ENCODE results near the gene CLEC2D. TPM values are rescaled to one million over a fixed set of nuclear protein-coding genes. Genes with fewer than 3 reads are reported as not detected.
A peak's percentile ranks its signal among the peaks of the same experiment; 100 is the strongest.
"Not testable (repeated sequence)": the region's sequence is repeated elsewhere in the genome, so short reads cannot be mapped to it uniquely, and the experiment has no call there.

Gene CLEC2D
- total and polyA plus RNA-seq, 10 donors: 20.8 to 131 (median 79.9) TPM

DNA sequence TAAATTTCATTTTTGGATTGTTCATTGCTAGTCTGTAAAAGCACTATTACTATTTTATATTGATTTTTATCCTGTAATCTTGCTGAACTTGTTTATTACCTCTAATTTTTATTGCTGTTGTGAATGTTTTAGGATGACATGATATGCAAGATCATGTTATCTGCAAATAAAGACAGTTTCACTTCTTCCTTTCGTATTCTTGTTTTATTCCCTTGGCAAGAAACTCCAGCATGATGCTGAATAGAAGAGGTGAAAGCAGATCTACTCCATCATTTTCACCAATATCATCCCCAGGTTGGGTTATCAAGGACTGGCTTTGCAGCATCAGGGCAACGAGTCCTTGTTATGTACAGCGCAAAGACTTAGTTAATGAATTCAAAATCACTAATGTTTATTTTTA lies 66.1 kb downstream of the CLEC2D start:
- TF ChIP-seq, protein P1, sequence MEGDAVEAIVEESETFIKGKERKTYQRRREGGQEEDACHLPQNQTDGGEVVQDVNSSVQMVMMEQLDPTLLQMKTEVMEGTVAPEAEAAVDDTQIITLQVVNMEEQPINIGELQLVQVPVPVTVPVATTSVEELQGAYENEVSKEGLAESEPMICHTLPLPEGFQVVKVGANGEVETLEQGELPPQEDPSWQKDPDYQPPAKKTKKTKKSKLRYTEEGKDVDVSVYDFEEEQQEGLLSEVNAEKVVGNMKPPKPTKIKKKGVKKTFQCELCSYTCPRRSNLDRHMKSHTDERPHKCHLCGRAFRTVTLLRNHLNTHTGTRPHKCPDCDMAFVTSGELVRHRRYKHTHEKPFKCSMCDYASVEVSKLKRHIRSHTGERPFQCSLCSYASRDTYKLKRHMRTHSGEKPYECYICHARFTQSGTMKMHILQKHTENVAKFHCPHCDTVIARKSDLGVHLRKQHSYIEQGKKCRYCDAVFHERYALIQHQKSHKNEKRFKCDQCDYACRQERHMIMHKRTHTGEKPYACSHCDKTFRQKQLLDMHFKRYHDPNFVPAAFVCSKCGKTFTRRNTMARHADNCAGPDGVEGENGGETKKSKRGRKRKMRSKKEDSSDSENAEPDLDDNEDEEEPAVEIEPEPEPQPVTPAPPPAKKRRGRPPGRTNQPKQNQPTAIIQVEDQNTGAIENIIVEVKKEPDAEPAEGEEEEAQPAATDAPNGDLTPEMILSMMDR (IDR thresholded peaks at IDR 0.05 in 8 of 11, conservative IDR thresholded peaks at IDR 0.05 in 3 of 11): no peak
- no peak for TF ChIP-seq POLR2A (IDR thresholded peaks at IDR 0.05)
- TF ChIP-seq POLR2AphosphoS5 (IDR thresholded peaks at IDR 0.05): no peak
- H3K27me3 ChIP-seq (replicated peaks in 1 of 7): no peaks in the 10 kb centered on the region
- H3K4me3 ChIP-seq: no peak overlapping the region
- peaks cover 17 to 80% (median 50%) of the 10 kb centered on the region in 6 donors for H3K4me1 ChIP-seq
- 77 to 88% (median 82%) methylated on average over 3 of the region's 3 CpGs for WGBS, 5 donors
- peak overlapping the region in 4 of 8 donors; percentile 26 to 89 (median 58) for H3K27ac ChIP-seq
- intact Hi-C loops (cut with DNase I; ENCODE audit: low total_unique reads): no loop called here
- no peaks in the 10 kb centered on the region for H3K36me3 ChIP-seq
- no peaks in the 10 kb centered on the region for H3K9me3 ChIP-seq
- no peak for DNase-seq

- Histone ChIP-seq H3K36me3 (no peaks in the 10 kb centered on the region), H3K4me1 (peaks cover 17 to 80% (median 57%) of the 10 kb centered on the region in 6 donors), H3K27ac (peak overlapping the region; percentile 68 to 89 (median 78)), H3K27me3 (replicated peaks in 1 of 7) (no peaks in the 10 kb centered on the region), H3K9me3 (no peaks in the 10 kb centered on the region), H3K4me3 (no peak overlapping the region)
- TF ChIP-seq, protein P1 (IDR thresholded peaks at IDR 0.05 in 8 of 11, conservative IDR thresholded peaks at IDR 0.05 in 3 of 11): no peak
- TF ChIP-seq POLR2A (IDR thresholded peaks at IDR 0.05) (no peak), POLR2AphosphoS5 (IDR thresholded peaks at IDR 0.05) (no peak)
- 13 to 26% (median 19%) methylated on average over 3 of the region's 3 CpGs for WGBS, 5 donors
- intact Hi-C loops (cut with DNase I; ENCODE audit: low total_unique reads): no loop called here
- DNase-seq: no peak
Measured at GRCh38 chr12:9736936-9737705, 67.6 kb downstream of the CLEC2D start.

- peak overlapping the region in 5 of 8 donors; percentile 77 to 89 (median 83) for H3K27ac ChIP-seq
- H3K36me3 ChIP-seq; H3K4me3 ChIP-seq; intact Hi-C loops (cut with DNase I; ENCODE audit: low total_unique reads); H3K27me3 ChIP-seq (replicated peaks in 1 of 7); H3K9me3 ChIP-seq: not testable (repeated sequence)
- peaks cover 22 to 82% (median 63%) of the 10 kb centered on the region in 6 donors for H3K4me1 ChIP-seq
- 83 to 92% (median 87%) methylated on average over 14 of the region's 14 CpGs for WGBS, 5 donors
- DNase-seq: peak; percentile 69
Measured at GRCh38 chr12:9738905-9739304, 69.4 kb downstream of the CLEC2D start.

- Histone ChIP-seq H3K27ac (peak overlapping the region in 7 of 8 donors; percentile 52 to 89 (median 78)), H3K4me1 (peaks cover 22 to 82% (median 61%) of the 10 kb centered on the region in 6 donors), H3K4me3 (peak overlapping the region in 3 of 8 donors; percentile 29 to 56 (median 36))
- WGBS, 5 donors: 74 to 97% (median 82%) methylated on average over 24 to 54 of the region's 54 CpGs
- peak; percentile 91 for DNase-seq
- H3K36me3 ChIP-seq; intact Hi-C loops (cut with DNase I; ENCODE audit: low total_unique reads); H3K27me3 ChIP-seq (replicated peaks in 1 of 7); H3K9me3 ChIP-seq: not testable (repeated sequence)
- peak in 1 of 3 donors; percentile 35 for TF ChIP-seq POLR2AphosphoS5 (IDR thresholded peaks at IDR 0.05)
Measured at GRCh38 chr12:9739404-9740105, 70.0 kb downstream of the CLEC2D start.

Data from spleen (tissue), 11 donors.